PFSK-1 (cell line): ENCODE measurements around the gene TSKS.

Experiments
- POLR2AphosphoS5 ChIP-seq: IDR thresholded peaks from 2 replicates; pipeline ENCODE4 v1.6.1; 2012; ENCODE audit warnings: low read depth, mild to moderate bottlenecking, control low read depth, low read length, moderate library complexity
- SIN3A ChIP-seq: IDR thresholded peaks from 2 replicates; pipeline ENCODE4 v1.6.1; 2012; ENCODE audit warnings: mild to moderate bottlenecking, low read length, moderate library complexity, borderline replicate concordance; ENCODE audit not compliant: insufficient read depth
- TAF1 ChIP-seq: IDR thresholded peaks from 2 replicates; pipeline ENCODE4 v1.6.1; 2012; ENCODE audit warnings: low read length, control low read depth, borderline replicate concordance; ENCODE audit not compliant: insufficient read depth
- TF ChIP-seq, protein P1 (sequence below), 2 experiments: IDR thresholded peaks; 2 replicates each; pipeline versions ENCODE4 v1.6.1 to v1.8.0; 2011 to 2012; ENCODE audit warnings: low read depth in 2 of 2, low read length in 2 of 2, control low read depth in 1 of 2, inconsistent platforms in 1 of 2, mild to moderate bottlenecking in 1 of 2, moderate library complexity in 1 of 2; ENCODE audit not compliant: insufficient read depth in 1 of 2

DNA sequence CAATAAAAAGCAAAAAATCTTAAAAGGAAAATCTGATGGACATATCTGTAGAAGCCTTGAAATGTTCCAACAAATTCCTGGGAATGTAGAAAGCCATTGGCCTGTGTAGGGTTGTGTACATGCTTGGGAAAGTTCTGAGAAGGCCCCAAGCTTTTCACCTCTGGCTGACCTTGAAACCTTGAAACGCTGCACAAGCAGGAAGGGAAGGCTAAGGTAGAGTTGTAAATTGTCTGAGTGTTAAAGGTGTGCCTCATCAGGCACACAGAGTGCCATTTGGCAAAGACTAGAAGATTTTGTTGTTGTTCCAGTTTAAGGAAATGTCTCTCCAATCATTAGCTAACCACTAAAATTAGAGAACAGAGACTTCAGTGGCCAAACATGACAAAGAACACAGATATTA is 10.4 kb downstream of the TSKS start:
- TF ChIP-seq POLR2AphosphoS5 (no peak), SIN3A (no peak), TAF1 (no peak)
- TF ChIP-seq, protein P1, sequence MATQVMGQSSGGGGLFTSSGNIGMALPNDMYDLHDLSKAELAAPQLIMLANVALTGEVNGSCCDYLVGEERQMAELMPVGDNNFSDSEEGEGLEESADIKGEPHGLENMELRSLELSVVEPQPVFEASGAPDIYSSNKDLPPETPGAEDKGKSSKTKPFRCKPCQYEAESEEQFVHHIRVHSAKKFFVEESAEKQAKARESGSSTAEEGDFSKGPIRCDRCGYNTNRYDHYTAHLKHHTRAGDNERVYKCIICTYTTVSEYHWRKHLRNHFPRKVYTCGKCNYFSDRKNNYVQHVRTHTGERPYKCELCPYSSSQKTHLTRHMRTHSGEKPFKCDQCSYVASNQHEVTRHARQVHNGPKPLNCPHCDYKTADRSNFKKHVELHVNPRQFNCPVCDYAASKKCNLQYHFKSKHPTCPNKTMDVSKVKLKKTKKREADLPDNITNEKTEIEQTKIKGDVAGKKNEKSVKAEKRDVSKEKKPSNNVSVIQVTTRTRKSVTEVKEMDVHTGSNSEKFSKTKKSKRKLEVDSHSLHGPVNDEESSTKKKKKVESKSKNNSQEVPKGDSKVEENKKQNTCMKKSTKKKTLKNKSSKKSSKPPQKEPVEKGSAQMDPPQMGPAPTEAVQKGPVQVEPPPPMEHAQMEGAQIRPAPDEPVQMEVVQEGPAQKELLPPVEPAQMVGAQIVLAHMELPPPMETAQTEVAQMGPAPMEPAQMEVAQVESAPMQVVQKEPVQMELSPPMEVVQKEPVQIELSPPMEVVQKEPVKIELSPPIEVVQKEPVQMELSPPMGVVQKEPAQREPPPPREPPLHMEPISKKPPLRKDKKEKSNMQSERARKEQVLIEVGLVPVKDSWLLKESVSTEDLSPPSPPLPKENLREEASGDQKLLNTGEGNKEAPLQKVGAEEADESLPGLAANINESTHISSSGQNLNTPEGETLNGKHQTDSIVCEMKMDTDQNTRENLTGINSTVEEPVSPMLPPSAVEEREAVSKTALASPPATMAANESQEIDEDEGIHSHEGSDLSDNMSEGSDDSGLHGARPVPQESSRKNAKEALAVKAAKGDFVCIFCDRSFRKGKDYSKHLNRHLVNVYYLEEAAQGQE (IDR thresholded peaks at IDR 0.05; ENCODE audit: insufficient read depth in 1 of 2, low read depth in 2 of 2, low read length in 2 of 2): no peak
